ENCODE results near the gene JADE3.
"Not testable (repeated sequence)": the region's sequence is repeated elsewhere in the genome, so short reads cannot be mapped to it uniquely, and the experiment has no call there.

- not testable (repeated sequence) for TF ChIP-seq CTCF (conservative IDR thresholded peaks at IDR 0.05; ENCODE audit: low read length); EZH2phosphoT487 (IDR thresholded peaks at IDR 0.05; ENCODE audit: borderline replicate concordance)
Measured at GRCh38 chrX:46956589-46956988, 44.4 kb downstream of the JADE3 start.

Data from Loucy (cell line).